K562 (cell line): ENCODE data around the gene TSR3. TPM values are rescaled to one million over a fixed set of nuclear protein-coding genes. Genes with fewer than 3 reads are reported as not detected.

ENCODE experiments used
- ATAC-seq: fragments of 200-7000 bp; cut with Tn5 transposase; 3 replicates; pipeline ENCODE4 v1.9.1; 2020; ENCODE audit warnings: moderate library complexity
- BruUV-seq: library from RNA; stranded (reverse); fragments of 400-500 nt; replicated peaks from 2 replicates; lab custom pipeline; 2021; lab: Mats Ljungman, UMichigan
- CTCF ChIA-PET: fragments of 300-600 bp; formaldehyde crosslinking; extraction: SDS; loops from one replicate; lab custom pipeline; 2021; ENCODE audit warnings: low intra/inter-chr PET ratio; lab: Yijun Ruan, JAX
- POLR2A ChIA-PET: fragments of 300-600, 350-650 bp; sonication (Branson Sonifier 250); formaldehyde crosslinking; extraction: SDS; loops from one replicate; lab custom pipeline; 2021; ENCODE audit warnings: antibody characterized with exemption, inconsistent platforms; lab: Yijun Ruan, JAX
- DNase-seq, 4 experiments: peaks; one replicate each; pipeline versions ENCODE4 v3.0.0 to v3.0.0-alpha.2; 2011 to 2018; ENCODE audit warnings: low spot score in 3 of 4, mixed read lengths in 3 of 4; ENCODE audit errors: extremely low read depth in 1 of 4
- FAIRE-seq: peaks from 2 replicates; lab custom pipeline; 2011; peaks lifted over from hg19 to GRCh38; lab: Jason Lieb, UNC
- H2AFZ ChIP-seq: 2 replicates; pipeline ENCODE4 v1.6.0; 2011; ENCODE audit warnings: low read depth, low read length, control low read depth, inconsistent platforms
- H3K27ac ChIP-seq: fragments of 200-600 bp; 3 replicates; pipeline ENCODE4 v1.8.0; 2011; ENCODE audit warnings: low read depth, mild to moderate bottlenecking, control low read depth, inconsistent platforms, low read length, moderate library complexity, mixed read lengths; ENCODE audit errors: extremely low read depth
- H3K27me3 ChIP-seq, 2 experiments: fragments of 300-600 bp in 1 of 2; 2 replicates in 1 of 2; 3 replicates in 1 of 2; pipeline versions ENCODE4 v1.6.0 to v1.8.0; 2011; ENCODE audit warnings: inconsistent platforms in 2 of 2, low read length in 2 of 2, mild to moderate bottlenecking in 1 of 2, mixed read lengths in 1 of 2, moderate library complexity in 1 of 2; ENCODE audit not compliant: control insufficient read depth in 2 of 2, insufficient read depth in 2 of 2
- H3K36me3 ChIP-seq: fragments of 300-600 bp; 3 replicates; pipeline ENCODE4 v1.8.0; 2011; ENCODE audit warnings: mild to moderate bottlenecking, low read length, inconsistent platforms; ENCODE audit not compliant: control insufficient read depth, insufficient read depth
- H3K4me1 ChIP-seq, 2 experiments: fragments of 200-600 bp in 1 of 2; replicated peaks in 1 of 2; 2 replicates in 1 of 2; 3 replicates in 1 of 2; pipeline versions ENCODE4 v1.5.1 to v1.8.0; 2011; ENCODE audit warnings: inconsistent platforms in 2 of 2, low read length in 2 of 2, mild to moderate bottlenecking in 1 of 2, mixed read lengths in 1 of 2, moderate library complexity in 1 of 2; ENCODE audit not compliant: control insufficient read depth in 2 of 2, insufficient read depth in 2 of 2
- H3K4me2 ChIP-seq: 2 replicates; pipeline ENCODE4 v1.6.1; 2011; ENCODE audit warnings: low read length, control low read depth, inconsistent platforms, mixed read lengths; ENCODE audit not compliant: insufficient read depth
- H3K4me3 ChIP-seq: fragments of 200-600 bp; sonication (generic), shearing (Covaris generic); 2 replicates; pipeline ENCODE4 v1.5.1; 2016; ENCODE audit warnings: control low read depth, inconsistent platforms
- H3K79me2 ChIP-seq: fragments of 200-600 bp; 3 replicates; pipeline ENCODE4 v1.8.0; 2011; ENCODE audit warnings: low read length, inconsistent platforms; ENCODE audit not compliant: control insufficient read depth, insufficient read depth
- H3K9ac ChIP-seq, 2 experiments: 2 replicates each; pipeline versions ENCODE4 v1.6.0 to v1.6.1; 2011; ENCODE audit warnings: low read depth in 2 of 2, low read length in 2 of 2, control low read depth in 1 of 2, inconsistent platforms in 1 of 2, mild to moderate bottlenecking in 1 of 2, mixed read lengths in 1 of 2; ENCODE audit not compliant: insufficient read depth in 1 of 2
- H3K9me1 ChIP-seq: one replicate; pipeline ENCODE4 v1.6.0; 2011; ENCODE audit warnings: inconsistent platforms, mild to moderate bottlenecking, low read length, moderate library complexity; ENCODE audit not compliant: control insufficient read depth, insufficient read depth
- H3K9me3 ChIP-seq: replicated peaks from 2 replicates; pipeline ENCODE4 v1.5.1; 2011; ENCODE audit warnings: low read depth, low read length, inconsistent platforms; ENCODE audit not compliant: control insufficient read depth, insufficient read depth
- H4K20me1 ChIP-seq: replicated peaks from 2 replicates; pipeline ENCODE4 v1.6.1; 2011; ENCODE audit warnings: low read length, inconsistent platforms, mixed read lengths; ENCODE audit not compliant: control insufficient read depth, insufficient read depth
- KDM5B ChIP-seq: fragments of 200-600 bp; sonication (generic); IDR thresholded peaks from 2 replicates; pipeline ENCODE4 v1.6.1; 2012; ENCODE audit warnings: low read depth, mild to moderate bottlenecking, moderate library complexity, low read length, control low read depth, inconsistent platforms; ENCODE audit not compliant: insufficient replicate concordance
- KLF6 ChIP-seq: fragments of 250-450 bp; sonication (Bioruptor Pico); IDR thresholded peaks from 2 replicates; pipeline ENCODE4 v1.4.0; 2020; ENCODE audit warnings: mild to moderate bottlenecking, moderate library complexity, borderline replicate concordance
- NELFE ChIP-seq: IDR thresholded peaks from 2 replicates; pipeline ENCODE4 v1.6.1; 2011; ENCODE audit warnings: mild to moderate bottlenecking; ENCODE audit not compliant: insufficient read depth, insufficient read length
- PCBP1 ChIP-seq: fragments of 200-400 bp; formaldehyde crosslinking; IDR thresholded peaks from 2 replicates; pipeline ENCODE4 v1.6.1; 2018; ENCODE audit warnings: mild to moderate bottlenecking, low read depth, low read length; ENCODE audit not compliant: poor library complexity, severe bottlenecking
- POLR2G ChIP-seq: fragments of 200-400 bp; formaldehyde crosslinking; IDR thresholded peaks from 2 replicates; pipeline ENCODE4 v1.6.1; 2017; ENCODE audit warnings: low read depth, mild to moderate bottlenecking, antibody characterized with exemption, low read length, moderate library complexity
- POLR3G ChIP-seq: IDR thresholded peaks from 2 replicates; pipeline ENCODE4 v1.6.1; 2011; ENCODE audit not compliant: insufficient read length, insufficient replicate concordance; ENCODE audit errors: extremely low read depth
- PTRF ChIP-seq: fragments of 450-650 bp; IDR thresholded peaks from 2 replicates; pipeline ENCODE4 v1.6.1; 2016; ENCODE audit warnings: mild to moderate bottlenecking, missing genetic modification characterization, missing compliant biosample characterization
- RBFOX2 ChIP-seq: fragments of 200-400 bp; formaldehyde crosslinking; IDR thresholded peaks from 2 replicates; pipeline ENCODE4 v1.6.1; 2017; ENCODE audit warnings: low read depth, mild to moderate bottlenecking, low read length, moderate library complexity
- RBM22 ChIP-seq: fragments of 200-400 bp; formaldehyde crosslinking; IDR thresholded peaks from 2 replicates; pipeline ENCODE4 v1.6.1; 2018; ENCODE audit warnings: low read length, low read depth; ENCODE audit not compliant: poor library complexity, severe bottlenecking
- RHOXF2B ChIP-seq: fragments of 250-450 bp; sonication (Bioruptor Pico); conservative IDR thresholded peaks from 2 replicates; pipeline ENCODE4 v1.5.1; 2021
- SMAD2 ChIP-seq: fragments of 150-350 bp; IDR thresholded peaks from 2 replicates; pipeline ENCODE4 v1.6.1; 2014; ENCODE audit warnings: low read depth, mild to moderate bottlenecking, low read length
- SMARCA5 ChIP-seq: fragments of 450-650 bp; IDR thresholded peaks from 2 replicates; pipeline ENCODE4 v1.6.1; 2016
- YY1 ChIP-seq, 3 experiments: IDR thresholded peaks; 2 replicates each; pipeline ENCODE4 v1.6.1; 2011; ENCODE audit warnings: low read length in 2 of 3, mild to moderate bottlenecking in 2 of 3, moderate library complexity in 2 of 3, borderline replicate concordance in 1 of 3, control low read depth in 1 of 3, low read depth in 1 of 3; ENCODE audit not compliant: insufficient read depth in 3 of 3, insufficient replicate concordance in 2 of 3, control insufficient read depth in 1 of 3, insufficient read length in 1 of 3; ENCODE audit errors: extremely low read depth in 1 of 3
- ZBTB2 ChIP-seq: fragments of 450-650 bp; IDR thresholded peaks from 2 replicates; pipeline ENCODE4 v1.6.1; 2016; ENCODE audit warnings: antibody characterized with exemption
- ZC3H4 ChIP-seq: sonication (generic); formaldehyde crosslinking; IDR thresholded peaks from 2 replicates; pipeline ENCODE4 v1.9.0; 2021; ENCODE audit warnings: missing genetic modification reagents, borderline replicate concordance
- ZFP30 ChIP-seq: fragments of 250-450 bp; sonication (Bioruptor Pico); IDR thresholded peaks from 2 replicates; pipeline ENCODE4 v1.8.0; 2022; ENCODE audit warnings: moderate library complexity, mild to moderate bottlenecking, inconsistent platforms, borderline replicate concordance
- ZKSCAN8 ChIP-seq: fragments of 200-800 bp; sonication (Bioruptor generic); IDR thresholded peaks from 2 replicates; pipeline ENCODE4 v1.6.1; 2016; ENCODE audit warnings: missing genetic modification characterization, missing compliant biosample characterization
- ZNF263 ChIP-seq: sonication (generic); formaldehyde crosslinking; IDR thresholded peaks from 2 replicates; pipeline ENCODE4 v1.8.0; 2022; ENCODE audit warnings: mild to moderate bottlenecking, missing genetic modification reagents, borderline replicate concordance
- ZNF282 ChIP-seq: sonication (generic); formaldehyde crosslinking; IDR thresholded peaks from 2 replicates; pipeline ENCODE4 v1.8.1; 2023; ENCODE audit warnings: missing genetic modification reagents
- WGBS: fragments of 100-300 bp; shearing (Covaris generic); methylation state at CpG from one replicate; pipeline ENCODE4 v1.1.6; 2016; ENCODE audit warnings: low coverage, mixed read lengths; ENCODE audit not compliant: insufficient coverage; ENCODE audit errors: missing lambda C conversion rate; 5-methylcytosine and 5-hydroxymethylcytosine counted together
- in situ Hi-C: fragments of 300-500 bp; cut with MboI; formaldehyde crosslinking; loops from 4 replicates; pipeline ENCODE4 v1.15.0; 2018; ENCODE audit warnings: inconsistent platforms, mixed read lengths
- intact Hi-C: fragments of 100-400 bp; cut with micrococcal nuclease; formaldehyde crosslinking; loops from 2 replicates; pipeline ENCODE4 v1.14.2; 2022
- polyA plus RNA-seq, 8 experiments: library from polyadenylated mRNA; depleted of rRNA in 4 of 8; stranded (reverse) in 5 of 8; unstranded in 3 of 8; fragments of >200 nt; fragmentation: Nextera tagmentation in 2 of 8; fragmentation: Illumina TruSeq in 1 of 8; extraction: Ambion mirVana in 2 of 8; extraction: Trizol in 1 of 8; gene quantifications; 2 replicates each; pipeline versions ENCODE4 v1.2.1 to v1.2.3, GENCODE V29; 2011 to 2014; ENCODE audit warnings: inconsistent platforms in 1 of 8, missing spikeins in 1 of 8
- total RNA-seq, 7 experiments: library from RNA; depleted of rRNA in 6 of 7; stranded (reverse); fragments of >200 nt in 6 of 7; fragmentation: Illumina TruSeq in 2 of 7; extraction: Trizol in 2 of 7; gene quantifications; 2 replicates each; pipeline versions ENCODE4 v1.2.1 to v1.2.3, GENCODE V29; 2011 to 2021; ENCODE audit warnings: low replicate concordance in 1 of 7

The TSR3 gene
- total and polyA plus RNA-seq, 9 of the 15 experiments (the other 6 are each of a cell fraction or from before 2014, with no cell fraction given), result 1.5 to 74.8 (median 16.5) TPM

GRCh38 chr16:1313721-1314369, 37.8 kb downstream of the TSR3 start:
- intact Hi-C loops, result no loop called here
- in situ Hi-C loops, result no loop called here
- no peak overlapping the region for H3K4me2 ChIP-seq
- H3K27me3 ChIP-seq, result no peaks in the 10 kb centered on the region
- WGBS, result 97% methylated on average over 23 of the region's 38 CpGs
- DNase-seq, result no peak
- peaks cover 84% of the 10 kb centered on the region for H3K36me3 ChIP-seq
- no peaks in the 10 kb centered on the region for H3K9me3 ChIP-seq
- no peak overlapping the region for H3K27ac ChIP-seq
- ChIA-PET POLR2A (interaction anchor here (0.6 to 2.4 kb wide), 7 partner anchors 8 to 29 kb away, joined by 3 to 15 read pairs (median 3); no protein-coding TSS in a partner anchor), CTCF (no interaction called here)
- no peak for TF ChIP-seq SMARCA5
- TF ChIP-seq YY1 (IDR thresholded peaks at IDR 0.05; ENCODE audit: borderline replicate concordance in 1 of 3, control insufficient read depth in 1 of 3, extremely low read depth in 1 of 3, insufficient read depth in 3 of 3, insufficient read length in 1 of 3, insufficient replicate concordance in 2 of 3, low read depth in 1 of 3, low read length in 2 of 3), result no peak
- no peak for TF ChIP-seq SMAD2
- no peak for TF ChIP-seq KDM5B
- no peak for TF ChIP-seq ZC3H4 (CRISPR knock-in tag)
- TF ChIP-seq RBM22, result peak; percentile 11
- TF ChIP-seq POLR3G, result no peak
- TF ChIP-seq ZNF263 (CRISPR knock-in tag), result no peak
- no peak for TF ChIP-seq ZKSCAN8 (CRISPR knock-in tag)
- no peak for TF ChIP-seq NELFE
- TF ChIP-seq PCBP1, result no peak
- TF ChIP-seq ZFP30 (CRISPR knock-in tag), result no peak
- 0 out of 2 replicates have a peak, but pooled peaks have one; percentile 21 for TF ChIP-seq POLR2G
- no peak for TF ChIP-seq ZNF282 (CRISPR knock-in tag)
- no peak for TF ChIP-seq RHOXF2B
- no peak for TF ChIP-seq KLF6
- no peak for TF ChIP-seq ZBTB2
- peak; percentile 14; the same call in 1 of the 2 replicates for TF ChIP-seq RBFOX2
- no peak for TF ChIP-seq PTRF (tag)
- H3K9ac ChIP-seq, result peak overlapping the region in 1 of 2 experiments; percentile 43; a peak in 1 of 4 replicates
- FAIRE-seq, result no peak
- H3K4me3 ChIP-seq, result no peak overlapping the region
- H3K79me2 ChIP-seq, result peaks cover 68% of the 10 kb centered on the region
- ATAC-seq, result no peak
- no TSS peak for BruUV-seq
- H3K4me1 ChIP-seq, result peaks cover 12 to 50% of the 10 kb centered on the region in 2 experiments
- peaks cover 50% of the 10 kb centered on the region for H4K20me1 ChIP-seq
- peaks cover 22% of the 10 kb centered on the region for H3K9me1 ChIP-seq
- no peak overlapping the region for H2AFZ ChIP-seq
